NCI-H1694 (cell line): ENCODE data around the gene VENTX.

Experiments used
- DNase-seq: peaks from one replicate; lab custom pipeline; 2025; lab: John Stamatoyannopoulos, UW

VENTX gene, protein sequence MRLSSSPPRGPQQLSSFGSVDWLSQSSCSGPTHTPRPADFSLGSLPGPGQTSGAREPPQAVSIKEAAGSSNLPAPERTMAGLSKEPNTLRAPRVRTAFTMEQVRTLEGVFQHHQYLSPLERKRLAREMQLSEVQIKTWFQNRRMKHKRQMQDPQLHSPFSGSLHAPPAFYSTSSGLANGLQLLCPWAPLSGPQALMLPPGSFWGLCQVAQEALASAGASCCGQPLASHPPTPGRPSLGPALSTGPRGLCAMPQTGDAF

DNA sequence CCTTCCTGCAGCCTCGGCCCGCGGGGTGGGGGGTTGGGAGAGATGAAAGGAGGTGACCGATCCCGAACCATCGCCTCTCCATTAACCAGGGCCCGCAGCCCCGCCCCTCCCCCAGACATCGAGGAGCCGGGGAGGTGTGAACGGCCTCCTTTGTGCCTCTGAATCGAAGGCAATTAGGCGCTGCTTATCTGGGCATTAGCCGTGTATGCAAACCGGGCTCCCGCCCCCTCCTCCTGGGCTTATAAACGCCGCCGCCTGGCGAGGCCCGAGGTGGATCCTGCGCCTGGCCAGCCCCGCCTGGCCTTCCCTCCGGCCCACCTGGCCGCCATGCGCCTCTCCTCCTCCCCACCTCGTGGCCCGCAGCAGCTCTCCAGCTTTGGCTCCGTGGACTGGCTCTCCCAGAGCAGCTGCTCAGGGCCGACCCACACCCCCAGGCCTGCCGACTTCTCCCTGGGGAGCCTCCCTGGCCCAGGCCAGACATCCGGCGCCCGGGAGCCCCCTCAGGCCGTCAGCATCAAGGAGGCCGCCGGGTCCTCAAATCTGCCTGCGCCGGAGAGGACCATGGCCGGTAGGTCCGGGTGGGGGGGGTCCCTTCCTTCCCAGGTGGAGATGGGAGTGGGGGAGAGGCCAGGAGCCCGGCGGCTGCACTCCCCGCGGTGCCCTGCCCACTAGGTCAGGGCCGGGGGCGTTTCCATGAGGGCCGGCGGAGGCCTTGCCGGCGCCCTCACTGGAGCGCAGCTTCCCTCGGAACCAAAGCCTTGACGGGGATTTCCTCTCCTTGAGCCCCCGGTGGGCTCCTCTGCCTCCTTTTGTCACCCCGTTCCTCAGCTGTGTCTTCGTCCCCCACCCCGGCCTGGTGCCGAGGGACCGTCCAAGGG is at the start of gene VENTX:
TSS of gene VENTX (plus strand) at position 268 of the 878 bp plus-strand sequence. CDS start at position 328, 60 bp downstream.
- no peak for DNase-seq

DNA sequence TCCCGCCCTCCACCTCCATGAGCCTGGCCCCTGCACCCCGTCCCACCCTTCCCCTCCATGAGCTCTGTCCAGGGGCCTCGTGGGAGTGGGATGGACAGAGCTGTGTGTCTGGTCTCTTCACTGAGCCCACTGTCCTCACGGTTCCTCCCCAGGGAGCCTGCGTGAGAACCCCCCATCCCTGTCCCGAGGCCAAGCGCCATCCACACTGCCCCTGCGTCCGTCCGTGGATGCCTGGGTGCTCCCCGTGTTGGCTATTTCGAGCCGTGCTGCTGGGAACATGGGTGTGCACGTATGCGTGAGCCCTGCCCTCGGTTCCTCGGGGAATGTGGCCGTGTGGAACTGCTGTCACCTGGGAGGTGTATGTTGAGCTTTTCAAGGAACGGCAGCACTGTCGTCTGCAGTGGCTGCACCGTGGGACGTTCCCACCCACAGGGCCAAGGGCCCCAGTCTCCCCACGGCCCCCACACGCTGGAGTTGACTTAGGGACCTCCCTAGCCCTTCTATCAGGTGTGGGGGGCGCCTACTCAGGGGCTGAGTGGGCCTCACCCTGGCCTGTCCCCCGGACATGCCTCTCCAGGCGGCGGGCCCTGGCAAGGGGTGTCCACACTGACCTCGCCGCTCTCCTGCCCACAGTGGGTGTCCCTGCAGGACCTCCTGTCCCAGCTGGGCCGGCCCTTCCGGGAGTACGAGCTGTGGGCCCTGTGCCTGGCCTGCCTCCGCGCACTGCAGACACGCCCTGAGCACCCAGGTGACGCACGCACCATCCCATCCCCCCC is 49.6 kb upstream of the VENTX start:
- no peak for DNase-seq

DNA sequence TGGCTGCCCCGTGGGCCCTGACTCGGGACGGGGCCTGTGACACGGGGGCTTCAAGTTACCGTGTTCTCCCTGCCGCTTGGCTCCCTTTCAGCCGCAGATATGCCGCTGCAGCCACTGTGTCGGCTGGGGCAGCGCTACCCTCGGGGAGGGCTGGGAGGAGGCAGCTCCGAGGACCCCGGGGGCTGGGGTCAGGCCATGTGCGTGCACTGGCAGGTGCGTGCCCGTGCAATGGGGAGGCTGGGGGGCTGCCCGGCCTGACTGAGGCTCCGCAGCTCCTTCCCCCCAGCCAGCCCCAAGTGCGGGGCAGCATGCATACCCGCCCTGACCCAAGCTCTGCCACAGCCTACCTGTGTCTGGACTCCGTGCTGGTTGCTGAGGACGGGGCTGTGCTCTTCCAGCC is 48.4 kb upstream of the VENTX start:
- DNase-seq = no peak

DNA sequence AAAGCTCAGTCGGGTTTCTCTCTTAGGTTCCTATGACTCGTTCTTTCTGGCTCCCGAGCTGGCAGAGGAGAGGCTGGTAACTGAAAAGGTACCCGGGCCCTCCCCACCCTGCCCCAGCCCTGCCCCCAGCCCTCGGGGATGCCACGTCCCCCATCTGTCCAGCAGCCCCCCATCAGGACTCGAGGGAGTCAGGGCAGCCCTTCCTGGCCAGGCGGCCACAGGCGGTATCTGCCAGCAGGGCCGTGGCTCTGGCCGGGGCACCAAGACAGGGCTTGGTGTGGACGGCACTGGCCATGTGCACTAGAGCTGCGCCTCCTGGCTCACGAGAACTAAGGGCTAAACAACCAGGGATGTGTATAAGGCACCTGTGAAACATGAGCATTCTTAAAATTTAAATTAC is 47.9 kb upstream of the VENTX start:
- DNase-seq = no peak

DNA sequence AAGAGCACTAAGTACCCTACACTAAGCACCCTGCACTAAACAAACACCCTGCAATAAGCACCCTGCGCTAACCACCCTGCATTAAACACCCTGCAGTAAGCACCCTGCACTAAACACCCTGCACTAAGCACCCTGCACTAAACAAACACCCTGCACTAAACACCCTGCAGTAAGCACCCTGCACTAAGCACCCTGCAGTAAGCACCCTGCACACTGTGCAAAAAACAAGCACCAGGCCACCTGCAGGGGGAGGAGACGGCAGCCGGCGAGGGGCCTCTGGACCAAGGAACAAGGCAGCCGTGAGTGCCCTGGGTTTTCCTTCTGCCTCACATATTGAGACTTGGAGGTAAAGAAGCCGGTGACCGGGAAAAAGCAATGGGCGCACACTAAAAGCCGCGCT is 47.4 kb upstream of the VENTX start:
- DNase-seq = no peak

DNA sequence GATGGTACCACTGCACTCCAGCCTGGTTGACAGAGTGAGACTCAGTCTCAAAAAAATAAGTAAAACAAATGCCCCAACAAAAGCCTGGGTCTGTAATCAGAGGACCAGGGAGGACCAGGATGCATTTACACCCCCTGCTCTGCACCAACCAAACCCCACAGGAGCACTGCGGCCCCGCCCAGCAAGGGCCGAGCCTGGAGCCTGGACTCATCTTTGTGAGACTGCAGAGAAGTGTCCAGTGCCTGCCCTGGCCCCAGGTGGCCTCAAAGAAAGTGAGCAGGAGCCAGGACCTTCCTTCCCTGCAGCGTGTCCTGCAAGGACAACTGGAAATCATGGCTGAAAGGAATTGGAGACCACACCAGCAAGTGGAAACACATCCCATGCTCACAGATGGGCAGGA is 46.0 kb upstream of the VENTX start:
- DNase-seq = no peak

DNA sequence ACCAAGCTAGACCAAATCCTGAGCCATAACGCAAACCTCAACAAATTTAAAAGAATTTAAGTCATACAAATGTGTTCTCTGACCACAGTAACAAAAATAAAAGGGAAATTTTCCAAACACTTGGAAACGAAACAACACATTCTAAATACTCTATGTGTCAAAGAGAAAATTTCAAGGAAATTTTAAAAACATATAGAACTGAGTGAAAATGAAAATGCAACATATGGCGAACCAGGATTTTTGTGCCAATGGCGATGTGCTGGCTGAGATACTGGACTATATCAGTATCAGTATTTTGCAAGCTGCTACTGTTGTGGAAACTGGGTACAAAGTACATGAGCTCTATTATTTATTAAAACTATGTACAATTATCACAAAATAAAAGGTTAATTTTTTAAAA is 43.5 kb upstream of the VENTX start:
- DNase-seq = no peak

DNA sequence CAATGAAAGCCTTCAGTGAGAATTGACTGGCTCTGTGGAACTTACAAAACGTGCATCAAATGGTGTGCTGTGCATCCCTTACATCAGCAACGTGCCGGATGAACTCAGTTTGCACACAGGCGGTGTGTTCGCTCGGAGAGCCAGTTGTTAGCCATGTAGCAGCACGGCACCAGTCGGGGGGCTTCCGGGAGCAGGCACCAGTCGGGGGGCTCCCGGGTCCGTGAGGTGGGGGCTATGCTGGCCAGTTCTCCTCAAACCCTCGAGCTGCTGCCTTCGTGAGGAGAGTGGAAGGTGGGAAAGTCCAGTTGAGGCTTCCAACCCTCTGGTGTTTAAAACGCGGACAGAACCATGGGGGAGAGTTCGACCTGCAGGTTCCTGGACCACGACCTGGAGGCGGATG is 42.6 kb upstream of the VENTX start:
- no peak for DNase-seq

DNA sequence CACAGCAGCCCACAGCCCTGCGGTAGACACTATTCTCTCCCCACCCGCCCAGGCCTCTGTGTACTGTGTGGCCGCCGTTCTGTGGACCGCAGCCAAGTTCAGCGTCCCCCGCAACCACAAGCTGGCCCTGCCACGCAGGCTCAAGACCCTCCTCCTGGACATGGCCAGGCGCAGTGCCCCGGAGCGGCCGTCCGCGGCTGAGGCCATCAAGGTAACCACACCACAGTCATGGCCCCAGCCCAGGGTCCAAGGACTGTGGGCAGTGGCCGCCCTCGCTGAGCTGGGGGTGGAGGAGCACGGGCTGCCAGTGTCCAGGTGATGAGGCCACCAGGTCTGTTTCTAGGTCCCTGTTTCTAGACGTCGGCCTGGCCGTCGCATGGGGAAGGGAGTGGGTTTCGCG is 42.0 kb upstream of the VENTX start:
- DNase-seq = no peak

DNA sequence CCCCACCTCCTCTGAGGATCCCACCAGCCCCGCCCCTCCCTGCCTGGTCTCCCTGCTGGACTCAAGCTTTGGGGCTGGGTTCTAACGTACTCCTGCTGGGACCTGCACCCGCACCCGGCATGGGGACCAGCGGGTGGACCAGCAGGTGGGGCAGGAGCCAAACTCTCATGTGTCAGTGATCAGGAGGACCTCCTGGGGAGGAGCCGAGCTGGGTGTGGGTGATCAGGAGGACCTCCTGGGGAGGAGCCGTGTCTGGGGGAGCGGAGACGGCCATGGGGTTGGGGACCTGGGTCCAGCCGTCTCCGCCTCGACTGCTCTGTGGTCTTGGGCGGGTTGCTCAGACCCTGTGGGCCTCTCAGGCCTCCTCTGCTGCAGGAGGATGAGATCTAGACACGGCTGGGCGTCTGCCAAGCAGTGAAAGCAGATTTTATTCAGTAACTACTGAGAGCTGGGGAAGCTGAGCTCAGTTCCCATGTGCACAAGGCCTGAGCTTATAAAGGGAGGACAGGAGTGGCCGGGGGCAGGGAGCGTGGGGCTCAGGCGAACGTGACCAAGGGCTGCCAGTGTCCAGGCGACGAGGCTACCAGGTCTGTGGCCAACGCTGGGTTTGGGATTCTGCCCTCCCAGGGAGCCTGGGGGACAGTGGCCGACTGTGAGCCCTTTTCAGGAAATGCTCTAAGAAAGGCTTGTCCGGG is 41.3 kb upstream of the VENTX start:
- no peak for DNase-seq

DNA sequence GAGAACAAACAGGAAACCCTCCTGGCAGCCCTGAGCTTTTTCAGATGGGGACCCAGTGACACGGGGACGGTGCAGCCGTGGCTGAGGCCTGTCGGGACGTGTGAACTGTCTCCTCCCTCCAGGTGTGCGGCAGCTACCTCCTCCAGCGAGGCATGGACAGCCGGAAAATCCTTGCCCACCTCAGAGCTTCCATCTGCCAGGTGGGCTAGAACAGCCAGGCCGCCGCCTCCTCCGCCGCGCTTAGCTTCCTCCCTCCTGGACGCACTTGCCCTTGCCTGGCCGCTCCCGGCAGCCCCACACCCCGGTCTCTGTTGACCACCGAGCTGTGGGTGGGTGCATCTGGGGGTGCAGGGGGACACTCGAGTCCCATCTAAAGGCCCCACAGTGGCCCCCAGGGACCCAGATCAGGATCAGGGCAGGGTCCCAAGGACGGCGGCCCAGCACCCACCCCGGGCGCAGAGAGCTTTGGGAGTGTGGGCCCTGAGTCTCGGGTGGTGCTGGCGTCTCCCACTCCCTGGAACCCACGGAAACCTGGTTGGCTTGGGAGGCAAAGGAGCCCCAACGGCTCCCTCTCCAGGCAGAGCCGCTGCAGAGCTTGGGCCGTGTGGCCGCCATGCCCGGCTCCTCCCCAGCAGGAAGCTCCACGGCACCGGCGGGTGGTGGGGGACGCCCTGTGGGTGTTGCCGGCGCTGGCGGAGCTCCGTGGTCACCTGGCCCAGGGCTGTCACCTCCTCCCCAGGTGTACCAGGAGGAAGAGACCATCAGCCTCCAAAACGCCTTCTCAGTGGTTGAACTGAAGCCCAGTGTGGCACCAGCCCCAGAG is 40.5 kb upstream of the VENTX start:
- DNase-seq = no peak

DNA sequence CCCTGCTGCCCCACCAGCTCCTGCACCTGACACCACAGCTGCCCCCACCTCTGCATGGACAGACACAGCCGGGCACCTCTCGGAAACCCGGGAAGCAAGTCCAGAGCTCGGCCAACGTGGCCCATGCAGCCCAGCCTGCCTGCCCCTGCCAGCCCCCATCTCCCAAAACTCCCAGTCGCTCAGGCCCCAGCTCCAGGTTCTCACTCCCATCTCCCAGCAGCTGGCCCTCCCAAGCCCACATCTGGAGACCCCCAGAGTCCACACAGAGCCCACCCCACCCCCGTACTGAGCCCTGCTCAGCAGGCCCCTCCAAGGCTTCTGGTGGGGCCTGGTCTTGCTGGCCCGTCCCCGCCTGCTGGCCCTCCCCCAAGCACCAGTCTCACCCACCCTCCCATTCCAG is 39.9 kb upstream of the VENTX start:
- no peak for DNase-seq

DNA sequence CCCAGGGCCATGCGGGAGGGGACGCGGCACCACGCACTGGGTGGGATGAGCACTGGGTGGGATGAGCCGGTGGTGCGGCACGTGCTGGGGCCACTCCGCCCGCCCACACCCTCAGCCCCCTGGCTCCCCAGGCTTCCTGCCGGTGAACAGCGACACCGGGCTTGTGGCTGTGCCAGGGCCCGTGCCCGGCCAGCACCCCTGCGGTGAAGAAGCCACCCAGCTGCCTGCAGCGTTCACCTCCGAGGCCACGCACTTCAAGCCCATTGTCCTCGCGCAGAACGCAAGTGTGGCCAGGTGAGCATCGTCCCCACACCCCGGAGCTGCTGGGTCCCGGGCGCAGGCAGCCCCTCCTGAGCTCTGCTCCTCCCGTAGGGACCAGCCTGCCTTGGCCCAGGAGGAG is 39.4 kb upstream of the VENTX start:
- no peak for DNase-seq

DNA sequence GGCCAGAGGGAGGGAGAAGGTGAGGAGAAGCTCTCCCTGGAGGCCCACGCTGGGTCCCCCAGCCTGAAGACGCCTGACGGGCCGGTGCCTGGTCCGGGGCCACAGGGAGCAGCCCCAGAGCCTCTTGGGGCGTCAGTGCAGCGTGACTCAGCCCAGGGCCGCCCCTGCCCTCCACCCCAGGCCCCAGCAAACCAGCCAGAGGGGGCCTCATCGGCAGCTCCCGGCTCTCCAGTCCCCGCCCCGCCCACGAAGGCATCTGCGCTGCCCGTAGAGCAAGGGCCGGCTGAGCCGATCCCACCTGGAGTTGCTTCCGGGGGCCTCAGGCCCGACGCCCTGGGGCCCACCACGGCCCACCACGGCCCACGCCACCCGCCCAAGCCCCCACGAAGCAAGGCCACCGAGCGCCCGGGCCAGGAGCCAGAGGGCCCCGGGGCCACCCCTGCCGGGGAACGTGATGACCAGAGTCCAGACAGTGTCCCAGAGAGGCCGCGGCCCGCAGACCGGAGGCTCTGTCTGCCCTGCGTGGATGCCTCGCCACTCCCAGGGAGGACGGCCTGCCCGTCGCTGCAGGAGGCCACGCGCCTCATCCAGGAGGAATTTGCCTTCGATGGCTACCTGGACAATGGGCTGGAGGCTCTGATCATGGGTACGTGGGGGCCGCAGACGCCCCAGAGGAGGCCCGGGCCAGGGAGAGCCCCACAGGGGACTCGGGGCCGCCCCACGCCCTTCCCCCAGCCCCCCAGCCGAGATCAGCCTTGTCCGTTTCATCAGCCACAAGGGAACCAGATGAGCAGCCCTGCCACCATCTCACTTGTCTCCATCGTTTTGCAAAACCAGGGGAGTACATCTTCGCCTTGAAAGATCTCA is 38.8 kb upstream of the VENTX start:
- DNase-seq = no peak

DNA sequence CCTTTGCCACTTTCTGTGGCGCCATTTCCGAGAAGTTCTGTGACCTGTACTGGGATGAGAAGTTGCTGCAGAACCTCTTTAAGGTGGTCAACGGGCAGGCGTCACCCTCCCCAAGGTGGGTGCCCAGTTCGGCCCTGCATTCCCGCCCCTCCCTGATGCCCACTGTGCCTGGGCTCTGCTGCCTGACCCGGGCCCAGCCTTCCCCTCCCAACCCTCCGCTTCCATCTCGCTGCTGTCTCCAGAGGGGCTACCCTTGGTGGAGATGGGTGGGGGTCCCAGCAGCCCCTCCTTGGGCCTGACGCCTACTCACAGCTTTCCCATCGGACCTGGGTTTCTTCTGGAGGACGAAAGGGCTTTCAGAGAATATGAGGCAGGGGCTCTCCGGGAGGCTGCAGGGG is 38.2 kb upstream of the VENTX start:
- no peak for DNase-seq

DNA sequence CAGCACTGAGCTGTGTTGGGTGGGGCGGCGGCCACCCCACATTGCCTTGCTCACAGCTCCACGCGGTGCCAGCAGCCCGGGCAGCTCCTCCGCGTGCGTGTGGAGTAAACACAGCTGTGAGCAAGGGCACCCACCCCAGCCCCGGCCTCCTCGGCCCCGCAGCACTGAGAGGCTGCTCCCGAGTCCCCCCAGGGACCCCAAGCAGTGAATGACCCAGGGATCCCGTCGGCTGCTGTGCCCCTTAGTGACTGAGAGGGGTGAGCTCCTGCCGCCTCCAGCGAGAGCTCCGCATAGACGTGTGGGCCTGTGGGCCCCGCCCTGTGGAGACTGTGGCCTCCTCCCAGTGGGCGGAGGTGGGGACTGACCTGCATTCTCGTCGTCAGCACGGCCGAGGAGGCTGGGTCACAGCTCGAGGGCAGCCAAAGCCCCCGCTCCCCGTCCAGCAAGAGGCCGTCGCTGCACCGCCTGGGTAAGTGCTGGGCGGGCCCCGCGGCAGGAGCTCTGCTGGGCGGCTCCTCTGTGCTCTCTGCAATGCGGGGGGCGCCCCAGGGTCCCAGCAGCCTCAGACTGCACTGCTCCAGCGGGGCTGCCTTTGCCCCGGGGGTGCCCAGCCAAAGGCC is 37.6 kb upstream of the VENTX start:
- DNase-seq = no peak

DNA sequence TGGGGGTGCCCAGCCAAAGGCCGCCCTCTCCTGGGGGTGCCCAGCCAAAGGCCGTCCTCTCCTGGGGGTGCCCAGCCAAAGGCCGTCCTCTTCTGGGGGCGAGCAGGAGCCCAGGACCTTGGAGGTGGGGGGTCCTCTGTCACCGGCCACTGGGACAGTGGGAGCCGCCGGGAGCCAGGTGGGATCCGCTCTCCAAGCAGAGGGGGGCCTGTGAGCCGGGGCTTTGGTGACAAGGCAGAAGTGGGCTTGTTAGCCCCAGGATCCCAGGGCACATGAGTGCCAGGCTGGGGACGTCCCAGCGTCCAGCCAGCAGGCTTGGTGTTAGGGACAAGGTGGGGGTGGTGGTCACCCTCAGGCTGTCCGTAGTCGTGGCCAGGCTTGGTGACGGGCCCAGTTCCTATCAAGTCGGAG is 37.0 kb upstream of the VENTX start:
- DNase-seq = no peak

DNA sequence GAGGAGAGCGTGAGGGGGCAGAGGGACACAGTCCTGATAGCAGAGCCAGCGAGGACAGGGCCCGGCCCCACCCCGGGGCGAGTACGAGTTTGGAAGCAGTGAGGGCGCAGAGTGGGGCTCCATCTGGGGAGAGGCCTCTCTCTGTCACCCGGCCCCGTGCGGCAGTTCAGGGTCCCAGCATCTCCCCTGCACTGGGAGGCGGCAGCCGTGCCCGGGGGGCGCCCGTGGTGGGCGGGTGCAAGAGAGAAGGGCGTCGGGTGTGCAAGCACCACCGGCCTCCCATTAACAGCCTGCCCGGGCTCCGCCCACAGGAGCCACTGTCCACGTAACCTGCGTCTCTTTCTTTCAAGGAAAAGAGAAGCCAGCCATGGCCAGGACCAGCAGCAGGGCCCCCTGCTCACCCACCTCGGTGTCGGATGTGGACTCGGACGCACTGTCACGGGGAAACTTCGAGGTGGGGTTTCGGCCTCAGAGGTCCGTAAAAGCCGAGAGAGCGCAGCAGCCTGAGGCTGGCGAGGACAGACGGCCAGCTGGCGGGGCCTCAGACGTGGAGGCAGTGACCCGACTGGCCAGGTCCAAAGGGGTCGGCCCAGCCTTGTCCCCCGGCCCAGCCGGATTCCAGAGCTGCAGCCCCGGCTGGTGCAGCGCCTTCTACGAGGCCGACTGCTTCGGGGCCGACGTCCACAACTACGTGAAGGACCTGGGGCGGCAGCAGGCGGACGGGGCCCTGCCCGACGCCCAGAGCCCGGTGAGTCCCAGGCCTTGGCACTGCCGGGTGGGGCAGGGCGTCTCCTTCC is 36.3 kb upstream of the VENTX start:
- no peak for DNase-seq
